AG10803 (cell line): ENCODE measurements around the gene CSTA.

Experiments used
- DNase-seq: peaks from one replicate; pipeline ENCODE4 v3.0.0; 2010; ENCODE audit warnings: low read depth
- H3K4me3 ChIP-seq: 2 replicates; pipeline ENCODE4 v1.5.1; 2011; ENCODE audit warnings: mild to moderate bottlenecking, low read length, control low read depth
- CTCF ChIP-seq: conservative IDR thresholded peaks from 2 replicates; pipeline ENCODE4 v1.5.1; 2011; ENCODE audit warnings: mild to moderate bottlenecking, low read length, control low read depth, inconsistent platforms

CSTA gene

GRCh38 chr3:122324871-122325323, at the start of gene CSTA:
Gene CSTA (plus strand): TSS chr3:122325248. CDS start chr3:122325293, 45 bp downstream.
- peak within 1 kb of the TSS; percentile 25 for H3K4me3 ChIP-seq
- TF ChIP-seq CTCF = no peak
- peak; percentile 46 for DNase-seq

- no peak overlapping the region for H3K4me3 ChIP-seq
- TF ChIP-seq CTCF = no peak
- no peak for DNase-seq
Observed at GRCh38 chr3:122281891-122282290, 43.2 kb upstream of the CSTA start.

GRCh38 chr3:122283796-122284445, 41.1 kb upstream of the CSTA start:
- TF ChIP-seq CTCF = no peak
- DNase-seq = no peak
- no peak overlapping the region for H3K4me3 ChIP-seq

GRCh38 chr3:122284486-122284885, 40.6 kb upstream of the CSTA start:
- no peak for DNase-seq
- no peak overlapping the region for H3K4me3 ChIP-seq
- TF ChIP-seq CTCF = no peak

GRCh38 chr3:122294359-122294758, 30.7 kb upstream of the CSTA start:
- DNase-seq = no peak
- no peak for TF ChIP-seq CTCF
- no peak overlapping the region for H3K4me3 ChIP-seq

- DNase-seq = no peak
- no peak for TF ChIP-seq CTCF
- no peak overlapping the region for H3K4me3 ChIP-seq
Observed at GRCh38 chr3:122295266-122296062, 29.6 kb upstream of the CSTA start.

- TF ChIP-seq CTCF = no peak
- H3K4me3 ChIP-seq = no peak overlapping the region
- DNase-seq = no peak
Observed at GRCh38 chr3:122298239-122298638, 26.8 kb upstream of the CSTA start.
